IMR-90 (cell line): Measurements from ENCODE around the gene TWSG1. TPM values are rescaled to one million over a fixed set of nuclear protein-coding genes. Genes with fewer than 3 reads are reported as not detected.
A peak's percentile ranks its signal among the peaks of the same experiment; 100 is the strongest.
"Not testable (repeated sequence)": the region's sequence is repeated elsewhere in the genome, so short reads cannot be mapped to it uniquely, and the experiment has no call there.

ENCODE experiments used
- ATAC-seq: fragments of 200-7000 bp; cut with Tn5 transposase; 2 replicates; pipeline ENCODE4 v1.9.1; 2020; ENCODE audit warnings: low read depth, mild to moderate bottlenecking, moderate library complexity
- BruUV-seq: library from RNA; stranded (reverse); fragments of 400-500 nt; replicated peaks from 2 replicates; lab custom pipeline; 2021; lab: Mats Ljungman, UMichigan
- CTCF ChIA-PET: fragments of 300-600 bp; formaldehyde crosslinking; extraction: SDS; loops from one replicate; lab custom pipeline; 2021; ENCODE audit warnings: antibody characterized with exemption; lab: Yijun Ruan, JAX
- POLR2A ChIA-PET: fragments of 300-600 bp; sonication (Branson Sonifier 250); formaldehyde crosslinking; loops from one replicate; lab custom pipeline; 2022; ENCODE audit warnings: antibody characterized with exemption; ENCODE audit not compliant: unreplicated experiment; lab: Charles Lee
- DNase-seq: peaks from one replicate; pipeline ENCODE4 v3.0.0; 2013
- H2AFZ ChIP-seq: replicated peaks from 2 replicates; pipeline ENCODE3; 2013; ENCODE audit warnings: low read length, mild to moderate bottlenecking; ENCODE audit not compliant: poor library complexity
- H2AK5ac ChIP-seq: 2 replicates; pipeline ENCODE4 v1.6.1; 2013; ENCODE audit warnings: low read depth, low read length, inconsistent platforms
- H2AK9ac ChIP-seq: replicated peaks from 2 replicates; pipeline ENCODE3; 2013; ENCODE audit warnings: mild to moderate bottlenecking, low read depth, low read length, moderate library complexity; ENCODE audit not compliant: poor library complexity
- H2BK120ac ChIP-seq: 2 replicates; pipeline ENCODE4 v1.6.1; 2013; ENCODE audit warnings: low read depth, low read length, inconsistent platforms
- H2BK15ac ChIP-seq: 3 replicates; pipeline ENCODE4 v1.6.1; 2013; ENCODE audit warnings: low read depth, low read length, inconsistent platforms
- H2BK20ac ChIP-seq: 2 replicates; pipeline ENCODE4 v1.6.1; 2013; ENCODE audit warnings: low read depth, mild to moderate bottlenecking, inconsistent platforms, low read length, moderate library complexity
- H2BK5ac ChIP-seq: 2 replicates; pipeline ENCODE4 v1.6.1; 2013; ENCODE audit warnings: mild to moderate bottlenecking, low read depth, low read length, inconsistent platforms; ENCODE audit not compliant: poor library complexity, severe bottlenecking
- H3K14ac ChIP-seq: replicated peaks from 2 replicates; pipeline ENCODE4 v1.6.1; 2013; ENCODE audit warnings: low read depth, low read length, inconsistent platforms
- H3K18ac ChIP-seq: 2 replicates; pipeline ENCODE4 v1.6.1; 2013; ENCODE audit warnings: low read depth, low read length, control low read depth
- H3K23ac ChIP-seq: 2 replicates; pipeline ENCODE4 v1.6.1; 2013; ENCODE audit warnings: low read depth, low read length, inconsistent platforms
- H3K27ac ChIP-seq: 2 replicates; pipeline ENCODE4 v1.5.1; 2013; ENCODE audit warnings: mild to moderate bottlenecking, control low read depth, low read length; ENCODE audit not compliant: insufficient read depth
- H3K27me3 ChIP-seq: 2 replicates; pipeline ENCODE4 v1.6.1; 2013; ENCODE audit warnings: low read length; ENCODE audit not compliant: control insufficient read depth, insufficient read depth
- H3K36me3 ChIP-seq: 2 replicates; pipeline ENCODE4 v1.6.1; 2013; ENCODE audit warnings: low read length, mixed read lengths; ENCODE audit not compliant: control insufficient read depth, insufficient read depth
- H3K4ac ChIP-seq: 2 replicates; pipeline ENCODE4 v1.6.1; 2013; ENCODE audit warnings: low read depth, low read length, inconsistent platforms
- H3K4me1 ChIP-seq: 2 replicates; pipeline ENCODE4 v1.6.1; 2013; ENCODE audit warnings: low read length, mixed read lengths; ENCODE audit not compliant: control insufficient read depth, insufficient read depth
- H3K4me2 ChIP-seq: 2 replicates; pipeline ENCODE4 v1.6.1; 2013; ENCODE audit warnings: low read depth, mild to moderate bottlenecking, control low read depth, low read length, moderate library complexity
- H3K4me3 ChIP-seq: 2 replicates; pipeline ENCODE4 v1.5.1; 2013; ENCODE audit warnings: low read depth, mild to moderate bottlenecking, control low read depth, low read length, moderate library complexity; ENCODE audit not compliant: insufficient read depth
- H3K56ac ChIP-seq: 2 replicates; pipeline ENCODE4 v1.6.1; 2013; ENCODE audit warnings: low read length, inconsistent platforms; ENCODE audit not compliant: insufficient read depth; ENCODE audit errors: extremely low read depth
- H3K79me1 ChIP-seq, 2 experiments: 2 replicates each; pipeline ENCODE4 v1.6.1; 2013; ENCODE audit warnings: low read length in 2 of 2, inconsistent platforms in 1 of 2, low read depth in 1 of 2
- H3K9ac ChIP-seq: 2 replicates; pipeline ENCODE4 v1.6.1; 2013; ENCODE audit warnings: low read depth, low read length, control low read depth
- H3K9me1 ChIP-seq: 2 replicates; pipeline ENCODE4 v1.6.1; 2013; ENCODE audit warnings: low read length, inconsistent platforms; ENCODE audit not compliant: insufficient read depth
- H3K9me3 ChIP-seq: 2 replicates; pipeline ENCODE4 v1.6.1; 2013; ENCODE audit warnings: low read length; ENCODE audit not compliant: control insufficient read depth, insufficient read depth
- H4K20me1 ChIP-seq: 2 replicates; pipeline ENCODE4 v1.6.1; 2013; ENCODE audit warnings: low read length, inconsistent platforms; ENCODE audit not compliant: insufficient read depth
- H4K5ac ChIP-seq: 2 replicates; pipeline ENCODE4 v1.6.1; 2013; ENCODE audit warnings: mild to moderate bottlenecking, low read depth, low read length, control low read depth
- H4K8ac ChIP-seq, 2 experiments: 2 replicates each; pipeline ENCODE4 v1.6.1; 2013; ENCODE audit warnings: low read depth in 2 of 2, low read length in 2 of 2, control low read depth in 1 of 2, inconsistent platforms in 1 of 2
- H4K91ac ChIP-seq: 2 replicates; pipeline ENCODE4 v1.6.1; 2013; ENCODE audit warnings: low read depth, low read length, inconsistent platforms; ENCODE audit not compliant: insufficient read depth
- CHD1 ChIP-seq: IDR thresholded peaks from 2 replicates; pipeline ENCODE4 v1.6.1; 2012; ENCODE audit warnings: low read depth, low read length, improper control_type of control experiment
- MAZ ChIP-seq: IDR thresholded peaks from 2 replicates; pipeline ENCODE4 v1.6.1; 2012; ENCODE audit warnings: low read depth, mild to moderate bottlenecking, low read length, improper control_type of control experiment, moderate library complexity, borderline replicate concordance
- MXI1 ChIP-seq: IDR thresholded peaks from 2 replicates; pipeline ENCODE4 v1.6.1; 2012; ENCODE audit warnings: low read depth, mild to moderate bottlenecking, low read length, moderate library complexity, borderline replicate concordance
- NFE2L2 ChIP-seq: fragments of 150-350 bp; IDR thresholded peaks from 2 replicates; pipeline ENCODE4 v1.6.1; 2016; ENCODE audit warnings: low read depth, mild to moderate bottlenecking, low read length
- RAD21 ChIP-seq: IDR thresholded peaks from 2 replicates; pipeline ENCODE4 v1.6.1; 2012; ENCODE audit warnings: low read length, improper control_type of control experiment
- RCOR1 ChIP-seq: IDR thresholded peaks from 2 replicates; pipeline ENCODE4 v1.6.1; 2012; ENCODE audit warnings: mild to moderate bottlenecking, low read length, improper control_type of control experiment; ENCODE audit not compliant: insufficient replicate concordance
- WGBS, 2 experiments: methylation state at CpG; one replicate each; pipeline versions ENCODE4 v1.1.5 to v1.1.7; 2013; ENCODE audit warnings: missing lambda C conversion rate in 2 of 2; ENCODE audit not compliant: insufficient read length in 1 of 2; ENCODE audit errors: extremely low coverage in 2 of 2; 5-methylcytosine and 5-hydroxymethylcytosine counted together
- dilution Hi-C: fragments of 300-500 bp; cut with HindIII; formaldehyde crosslinking; loops from one replicate; pipeline ENCODE4 v1.14.3; 2018; ENCODE audit warnings: low sequenced_read_pairs; ENCODE audit not compliant: unreplicated experiment
- in situ Hi-C: fragments of 300-500 bp; cut with MboI; formaldehyde crosslinking; loops from 3 replicates; pipeline ENCODE4 v1.14.3; 2019; ENCODE audit warnings: low sequenced_read_pairs, inconsistent platforms, mixed read lengths
- intact Hi-C: fragments of 100-400 bp; cut with micrococcal nuclease; formaldehyde crosslinking; loops from 2 replicates; pipeline ENCODE4 v1.10.0; 2022
- polyA plus RNA-seq, 3 experiments: library from polyadenylated mRNA; depleted of rRNA; stranded (reverse); fragments of >200 nt; gene quantifications; 2 replicates each; pipeline ENCODE4 v1.2.3, GENCODE V29; 2012; ENCODE audit warnings: low replicate concordance in 1 of 3
- total RNA-seq: library from RNA; depleted of rRNA; stranded (reverse); fragments of >200 nt; gene quantifications from 2 replicates; pipeline ENCODE4 v1.2.3, GENCODE V29; 2012

The TWSG1 gene
- total and polyA plus RNA-seq, 2 of the 4 experiments (the other 2 are of a cell fraction): 80.4 to 115 TPM

DNA sequence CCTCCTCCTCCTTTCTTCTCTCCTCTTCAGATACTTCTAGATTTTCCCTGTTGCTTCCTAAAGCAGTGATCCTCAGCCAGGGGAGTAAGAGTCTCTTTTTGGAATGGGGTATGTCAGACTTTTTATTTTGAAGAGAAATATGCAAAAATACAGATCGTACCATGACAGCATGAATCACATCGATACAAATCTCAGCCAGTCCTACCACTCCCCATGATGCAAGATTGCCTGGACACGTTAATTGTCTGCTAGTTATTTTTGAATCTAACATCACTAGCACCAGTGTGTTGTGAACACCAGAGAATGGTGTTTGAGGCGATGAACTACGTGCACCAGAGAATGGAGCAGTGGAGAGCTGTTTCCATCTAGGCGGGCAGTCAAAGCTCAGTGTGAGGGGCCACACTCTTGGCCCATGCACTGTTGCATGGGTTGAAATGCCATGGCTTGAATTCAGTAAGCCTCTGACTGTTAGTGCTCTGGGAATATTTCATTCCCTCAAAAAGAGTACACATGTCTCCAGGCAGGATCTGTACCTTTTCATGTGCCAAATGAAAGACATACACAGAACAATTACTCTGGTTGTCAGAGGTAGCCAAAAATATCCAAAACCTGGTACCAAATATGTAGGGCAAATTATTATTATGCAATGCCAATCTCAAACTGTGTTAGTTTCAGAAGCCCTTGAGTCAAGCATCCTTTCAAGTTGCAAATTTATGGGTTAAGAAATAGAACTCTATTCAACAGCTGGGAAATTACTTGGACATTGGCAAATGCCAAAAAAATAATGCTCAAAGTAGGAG is 94.5 kb downstream of the TWSG1 start (continued):
- no peak for TF ChIP-seq RCOR1

DNA sequence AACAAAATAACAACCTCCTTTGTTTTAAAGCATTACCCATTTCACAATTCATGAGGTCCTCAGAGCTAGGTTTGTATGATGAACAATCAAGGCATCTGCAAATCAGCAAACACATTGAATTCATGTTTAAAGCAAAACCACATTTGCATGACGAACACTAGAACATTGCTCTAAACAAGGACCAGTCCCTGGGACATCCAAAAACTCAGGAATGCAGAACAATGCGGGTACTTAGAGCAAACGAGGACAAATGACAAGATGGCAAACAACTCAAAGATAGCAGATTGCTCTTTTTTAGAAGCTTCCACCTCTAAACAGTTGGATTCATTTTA is 95.1 kb downstream of the TWSG1 start:
- H3K27ac ChIP-seq: no peak overlapping the region
- H4K5ac ChIP-seq: no peak overlapping the region
- ATAC-seq (peak; percentile 52; the same call in 1 of the 2 replicates), DNase-seq (peak; percentile 46)
- POLR2A ChIA-PET: no interaction called here
- peaks cover 8% of the 10 kb centered on the region for H3K9me1 ChIP-seq
- H3K4ac ChIP-seq: no peak overlapping the region
- H2BK20ac ChIP-seq: no peak overlapping the region
- dilution Hi-C loops (no loop called here), in situ Hi-C loops (no loop called here), intact Hi-C loops (loop anchor here (5.0 kb wide), 1 partner anchor 33 kb away; no protein-coding TSS in a partner anchor)
- no peak overlapping the region for H2BK120ac ChIP-seq
- no peak overlapping the region for H3K14ac ChIP-seq
- H4K91ac ChIP-seq: no peak overlapping the region
- peaks cover 3% of the 10 kb centered on the region; the same call in 1 of the 2 replicates for H3K9me3 ChIP-seq
- H2AK5ac ChIP-seq: no peak overlapping the region
- no peak overlapping the region for H2BK15ac ChIP-seq
- H2AFZ ChIP-seq: no peak overlapping the region
- no peaks in the 10 kb centered on the region for H3K27me3 ChIP-seq
- H3K9ac ChIP-seq: no peak overlapping the region
- no peaks in the 10 kb centered on the region for H3K36me3 ChIP-seq
- H3K4me1 ChIP-seq: peaks cover 6% of the 10 kb centered on the region; the same call in 1 of the 2 replicates
- no peak overlapping the region for H3K4me3 ChIP-seq
- CTCF ChIA-PET: no interaction called here
- H2BK5ac ChIP-seq: no peak overlapping the region
- H4K8ac ChIP-seq: no peak overlapping the region
- BruUV-seq: no TSS peak
- H3K4me2 ChIP-seq: peak overlapping the region; percentile 26; the same call in 1 of the 2 replicates
- no peak overlapping the region for H2AK9ac ChIP-seq
- no peak overlapping the region for H3K18ac ChIP-seq
- H4K20me1 ChIP-seq: no peaks in the 10 kb centered on the region
- no peak overlapping the region for H3K56ac ChIP-seq
- no peak overlapping the region for H3K23ac ChIP-seq
- H3K79me1 ChIP-seq: no peaks in the 10 kb centered on the region
- TF ChIP-seq RCOR1: no peak
- no peak for TF ChIP-seq MAZ
- TF ChIP-seq MXI1: no peak
- no peak for TF ChIP-seq CHD1
- no peak for TF ChIP-seq NFE2L2
- TF ChIP-seq RAD21: no peak
- WGBS, 2 experiments: 38% methylated on average over 3 of the region's 3 CpGs; no CpG with 5 or more reads in 1 of the 2 experiments

DNA sequence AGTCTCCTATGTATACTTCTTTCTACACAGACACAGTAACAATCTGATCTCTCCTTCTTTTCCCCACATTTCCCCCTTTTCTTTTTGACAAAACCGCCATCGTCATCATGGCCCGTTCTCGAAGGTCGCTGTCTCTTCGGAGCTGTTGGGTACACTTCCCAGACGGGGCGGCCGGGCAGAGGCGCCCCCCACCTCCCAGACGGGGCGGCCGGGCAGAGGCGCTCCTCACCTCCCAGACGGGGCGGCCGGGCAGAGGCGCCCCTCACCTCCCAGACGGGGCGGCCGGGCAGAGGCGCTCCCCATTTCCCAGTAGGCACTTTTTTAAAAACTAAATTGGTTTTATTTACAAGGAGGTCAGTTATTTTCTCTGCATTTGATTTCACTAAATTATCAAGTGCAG is 95.7 kb downstream of the TWSG1 start:
- intact Hi-C loops, H2BK20ac ChIP-seq, H3K23ac ChIP-seq, H3K4me2 ChIP-seq, POLR2A ChIA-PET, H3K36me3 ChIP-seq, H3K27ac ChIP-seq, H3K4me3 ChIP-seq, ATAC-seq, H3K9me1 ChIP-seq, DNase-seq, BruUV-seq, H4K91ac ChIP-seq, H3K18ac ChIP-seq, H2AK9ac ChIP-seq, H2AK5ac ChIP-seq, H4K20me1 ChIP-seq, H3K79me1 ChIP-seq, H3K14ac ChIP-seq, H3K9ac ChIP-seq, CTCF ChIA-PET, H3K4ac ChIP-seq, H4K5ac ChIP-seq, H3K4me1 ChIP-seq, H3K27me3 ChIP-seq, H2BK15ac ChIP-seq, H4K8ac ChIP-seq, H2AFZ ChIP-seq, dilution Hi-C loops, H2BK5ac ChIP-seq, in situ Hi-C loops, H3K56ac ChIP-seq, H3K9me3 ChIP-seq, H2BK120ac ChIP-seq: not testable (repeated sequence)
- WGBS, 2 experiments: no CpG with 5 or more reads among the region's 22 CpGs
